HCT116 (cell line): ENCODE measurements around the gene KCTD15. TPM values are rescaled to one million over a fixed set of nuclear protein-coding genes. Genes with fewer than 3 reads are reported as not detected.

Source experiments
- ATAC-seq: fragments of 200-7000 bp; cut with Tn5 transposase; 2 replicates; pipeline ENCODE4 v1.9.1; 2020; ENCODE audit warnings: mild to moderate bottlenecking, moderate library complexity
- BruUV-seq: library from RNA; stranded (reverse); fragments of 400-500 nt; replicated peaks from 2 replicates; lab custom pipeline; 2021; lab: Mats Ljungman, UMichigan
- CTCF ChIA-PET: fragments of 300-600 bp; sonication (Branson Sonifier 250); formaldehyde crosslinking; loops from one replicate; lab custom pipeline; 2021; ENCODE audit warnings: antibody characterized with exemption; lab: Charles Lee
- POLR2A ChIA-PET: fragments of 300-600, 350-600 bp; sonication (Branson Sonifier 250); formaldehyde crosslinking; loops from one replicate; lab custom pipeline; 2021; ENCODE audit warnings: antibody characterized with exemption; lab: Charles Lee
- RAD21 ChIA-PET, 2 experiments: fragments of 300-600 bp; sonication (Branson Sonifier 250); formaldehyde crosslinking; loops; one replicate each; lab custom pipeline; 2023; ENCODE audit warnings: low total read pairs in 2 of 2; ENCODE audit not compliant: uncharacterized antibody in 2 of 2, unreplicated experiment in 2 of 2, low non-redundant PET in 1 of 2; lab: Charles Lee
- DNase-seq: peaks from one replicate; pipeline ENCODE4 v3.0.0-alpha.2; 2010; ENCODE audit warnings: low read depth, low spot score
- H2AFZ ChIP-seq: fragments of 200-600 bp; shearing (Covaris generic), sonication (generic); 2 replicates; pipeline ENCODE4 v1.6.1; 2017; ENCODE audit warnings: low read depth, mixed run types, mixed read lengths, antibody characterized with exemption, low read length; ENCODE audit not compliant: poor library complexity, severe bottlenecking
- H3K27ac ChIP-seq: 2 replicates; pipeline ENCODE4 v1.5.1; 2012; ENCODE audit warnings: low read depth, low read length
- H3K27me3 ChIP-seq: fragments of 200-600 bp; sonication (generic); 2 replicates; pipeline ENCODE4 v1.6.1; 2016; ENCODE audit warnings: mixed run types, low read length, mixed read lengths; ENCODE audit not compliant: insufficient read depth
- H3K36me3 ChIP-seq, 2 experiments: fragments of 200-500 bp in 1 of 2; fragments of 200-600 bp in 1 of 2; sonication (Bioruptor generic) in 1 of 2; sonication (generic) in 1 of 2; 2 replicates each; pipeline versions ENCODE4 v1.5.1 to v1.6.1; 2014 to 2016; ENCODE audit warnings: low read length in 2 of 2, inconsistent platforms in 1 of 2, mixed read lengths in 1 of 2, mixed run types in 1 of 2; ENCODE audit not compliant: insufficient read depth in 2 of 2, control insufficient read depth in 1 of 2
- H3K4me1 ChIP-seq, 2 experiments: fragments of 200-600 bp in 1 of 2; sonication (generic) in 1 of 2; 2 replicates each; pipeline versions ENCODE4 v1.5.1 to v1.6.1; 2012 to 2017; ENCODE audit warnings: low read length in 2 of 2, inconsistent platforms in 1 of 2, mild to moderate bottlenecking in 1 of 2, mixed read lengths in 1 of 2, mixed run types in 1 of 2, moderate library complexity in 1 of 2; ENCODE audit not compliant: insufficient read depth in 2 of 2, control insufficient read depth in 1 of 2
- H3K4me2 ChIP-seq: fragments of 200-600 bp; sonication (generic); 2 replicates; pipeline ENCODE4 v1.6.1; 2017; ENCODE audit warnings: mixed run types, low read length, mixed read lengths
- H3K4me3 ChIP-seq, 2 experiments: fragments of 200-600 bp in 1 of 2; sonication (generic) in 1 of 2; replicated peaks in 1 of 2; 2 replicates each; pipeline ENCODE4 v1.5.1; 2011 to 2016; ENCODE audit warnings: low read length in 2 of 2, control low read depth in 1 of 2, low read depth in 1 of 2, mild to moderate bottlenecking in 1 of 2, mixed read lengths in 1 of 2, mixed run types in 1 of 2
- H3K79me2 ChIP-seq: fragments of 200-600 bp; sonication (generic); 2 replicates; pipeline ENCODE4 v1.6.1; 2017; ENCODE audit warnings: mild to moderate bottlenecking, mixed run types, low read length, moderate library complexity, mixed read lengths; ENCODE audit not compliant: insufficient read depth
- H3K9ac ChIP-seq: fragments of 200-600 bp; sonication (generic); 2 replicates; pipeline ENCODE4 v1.6.1; 2016; ENCODE audit warnings: low read length, mixed read lengths
- H3K9me2 ChIP-seq: fragments of 200-600 bp; sonication (generic), shearing (Covaris generic); 2 replicates; pipeline ENCODE4 v1.6.1; 2017; ENCODE audit warnings: mixed run types, mild to moderate bottlenecking, moderate library complexity; ENCODE audit not compliant: insufficient read depth
- H3K9me3 ChIP-seq, 2 experiments: fragments of 200-500 bp in 1 of 2; fragments of 200-600 bp in 1 of 2; sonication (Bioruptor generic) in 1 of 2; sonication (generic) in 1 of 2; 2 replicates each; pipeline ENCODE4 v1.6.1; 2014 to 2017; ENCODE audit warnings: low read length in 2 of 2, mixed read lengths in 2 of 2, inconsistent platforms in 1 of 2, low read depth in 1 of 2, mild to moderate bottlenecking in 1 of 2, mixed run types in 1 of 2, moderate library complexity in 1 of 2; ENCODE audit not compliant: control insufficient read depth in 1 of 2, insufficient read depth in 1 of 2
- H4K20me1 ChIP-seq: fragments of 200-600 bp; sonication (generic), shearing (Covaris generic); 2 replicates; pipeline ENCODE4 v1.6.1; 2017; ENCODE audit warnings: mixed run types, mild to moderate bottlenecking, moderate library complexity; ENCODE audit not compliant: insufficient read depth
- ATF3 ChIP-seq: IDR thresholded peaks from 2 replicates; pipeline ENCODE4 v1.6.1; 2012
- CEBPB ChIP-seq: IDR thresholded peaks from 2 replicates; pipeline ENCODE4 v1.6.1; 2012; ENCODE audit warnings: low read depth
- CTCF ChIP-seq, 3 experiments: fragments of 200-600 bp in 1 of 3; sonication (generic) in 1 of 3; IDR thresholded peaks in 2 of 3; conservative IDR thresholded peaks in 1 of 3; 2 replicates each; pipeline ENCODE4 v1.5.1; 2012 to 2017; ENCODE audit warnings: low read depth in 2 of 3, low read length in 2 of 3, antibody characterized with exemption in 1 of 3, borderline replicate concordance in 1 of 3, control low read depth in 1 of 3, mild to moderate bottlenecking in 1 of 3, mixed read lengths in 1 of 3, mixed run types in 1 of 3, moderate library complexity in 1 of 3; ENCODE audit not compliant: insufficient read depth in 1 of 3
- EGR1 ChIP-seq: IDR thresholded peaks from 2 replicates; pipeline ENCODE4 v1.6.1; 2012; ENCODE audit warnings: low read depth
- EZH2phosphoT487 ChIP-seq: fragments of 200-600 bp; IDR thresholded peaks from 2 replicates; pipeline ENCODE4 v1.6.1; 2018; ENCODE audit warnings: antibody characterized with exemption, borderline replicate concordance
- POLR2A ChIP-seq: IDR thresholded peaks from 2 replicates; pipeline ENCODE4 v1.7.0; 2011; ENCODE audit warnings: borderline replicate concordance; ENCODE audit not compliant: insufficient read depth, insufficient read length; ENCODE audit errors: extremely low read depth
- POLR2AphosphoS5 ChIP-seq: IDR thresholded peaks from 2 replicates; pipeline ENCODE4 v1.6.1; 2011; ENCODE audit warnings: mild to moderate bottlenecking, low read depth, low read length, moderate library complexity
- REST ChIP-seq: IDR thresholded peaks from 2 replicates; pipeline ENCODE4 v1.6.1; 2012; ENCODE audit warnings: low read depth
- SRF ChIP-seq: IDR thresholded peaks from 2 replicates; pipeline ENCODE4 v1.6.1; 2012; ENCODE audit warnings: low read depth
- TCF7L2 ChIP-seq: IDR thresholded peaks from 2 replicates; pipeline ENCODE4 v1.7.0; 2011; ENCODE audit warnings: borderline replicate concordance, inconsistent platforms; ENCODE audit not compliant: insufficient read depth, insufficient read length; ENCODE audit errors: extremely low read depth
- ZBTB33 ChIP-seq: IDR thresholded peaks from 2 replicates; pipeline ENCODE4 v1.6.1; 2011; ENCODE audit warnings: mild to moderate bottlenecking, low read length, moderate library complexity; ENCODE audit not compliant: insufficient replicate concordance; ENCODE audit errors: extremely low read depth
- ZNF274 ChIP-seq: fragments of 200-500 bp; sonication (Bioruptor generic); IDR thresholded peaks from 2 replicates; pipeline ENCODE4 v1.6.1; 2014; ENCODE audit warnings: mild to moderate bottlenecking, low read depth, low read length, inconsistent platforms
- intact Hi-C: fragments of 100-400 bp; cut with micrococcal nuclease; formaldehyde crosslinking; loops from 2 replicates; pipeline ENCODE4 v1.10.0; 2022
- total RNA-seq: library from RNA; stranded (reverse); gene quantifications from one replicate; pipeline ENCODE4 v1.2.1, GENCODE V29; 2021; ENCODE audit not compliant: unreplicated experiment

The KCTD15 gene
- total RNA-seq, 1 experiment from 2014 or later, result 29.2 TPM

GRCh38 chr19:33754361-33754760 lies 42.3 kb upstream of the KCTD15 start:
- Histone ChIP-seq H3K27me3 (peaks cover 16% of the 10 kb centered on the region; the same call in 1 of the 2 replicates), H4K20me1 (no peaks in the 10 kb centered on the region), H3K27ac (no peak overlapping the region), H3K9me2 (no peaks in the 10 kb centered on the region), H3K4me3 (no peak overlapping the region), H3K36me3 (no peaks in the 10 kb centered on the region), H3K4me2 (no peak overlapping the region), H3K4me1 (peaks cover 6 to 7% of the 10 kb centered on the region in 2 experiments), H3K79me2 (no peaks in the 10 kb centered on the region), H3K9ac (no peak overlapping the region), H2AFZ (no peak overlapping the region), H3K9me3 (no peaks in the 10 kb centered on the region)
- ATAC-seq (no peak), DNase-seq (no peak)
- ChIA-PET RAD21 (no interaction called here), POLR2A (no interaction called here), CTCF (no interaction called here)
- intact Hi-C loops, result no loop called here
- BruUV-seq, result no TSS peak
- TF ChIP-seq TCF7L2, result no peak
- TF ChIP-seq SRF, result no peak
- no peak for TF ChIP-seq EZH2phosphoT487
- TF ChIP-seq CTCF (IDR thresholded peaks at IDR 0.05 in 2 of 3, conservative IDR thresholded peaks at IDR 0.05 in 1 of 3; ENCODE audit: borderline replicate concordance in 1 of 3, insufficient read depth in 1 of 3, low read depth in 2 of 3, low read length in 2 of 3), result no peak
- TF ChIP-seq REST, result no peak
- TF ChIP-seq POLR2AphosphoS5, result no peak
- no peak for TF ChIP-seq CEBPB
- no peak for TF ChIP-seq POLR2A
- TF ChIP-seq EGR1, result no peak
- TF ChIP-seq ZNF274, result no peak
- TF ChIP-seq ATF3, result no peak
- TF ChIP-seq ZBTB33, result no peak
